ENCODE measurements around the gene CCDC201. TPM values are rescaled to one million over a fixed set of nuclear protein-coding genes. Genes with fewer than 3 reads are reported as not detected.

Gene CCDC201
- total and polyA plus RNA-seq, 8 donors = not detected

- H3K4me1 ChIP-seq = no peaks in the 10 kb centered on the region
- WGBS, 5 donors = 70 to 92% (median 84%) methylated on average over 1 of the region's 1 CpG
- peaks cover 0 to 7% (median 2%) of the 10 kb centered on the region in 4 donors for H3K9me3 ChIP-seq
- intact Hi-C loops (cut with DNase I; ENCODE audit: low total_unique reads) = no loop called here
- H3K27ac ChIP-seq = no peak overlapping the region
- DNase-seq = no peak
- no peak overlapping the region for H3K4me3 ChIP-seq
- peaks cover 0 to 6% (median 0%) of the 10 kb centered on the region in 3 donors for H3K27me3 ChIP-seq
- H3K36me3 ChIP-seq = no peaks in the 10 kb centered on the region
- TF ChIP-seq POLR2A (IDR thresholded peaks at IDR 0.05) = no peak
- TF ChIP-seq CTCF (IDR thresholded peaks at IDR 0.05) = no peak
- TF ChIP-seq EP300 (IDR thresholded peaks at IDR 0.05) = no peak
- TF ChIP-seq POLR2AphosphoS5 (IDR thresholded peaks at IDR 0.05) = no peak
Measured at GRCh38 chr7:45901566-45901965, 28.7 kb upstream of the CCDC201 start.

- intact Hi-C loops (cut with DNase I; ENCODE audit: low total_unique reads) = no loop called here
Measured at GRCh38 chr7:45898222-45898621, 25.3 kb upstream of the CCDC201 start.

GRCh38 chr7:45897042-45897690 lies 24.3 kb upstream of the CCDC201 start:
- 88 to 100% (median 97%) methylated on average over 1 of the region's 1 CpG for WGBS, 5 donors
- peaks cover 0 to 25% (median 0%) of the 10 kb centered on the region in 3 donors for H3K27me3 ChIP-seq
- intact Hi-C loops (cut with DNase I; ENCODE audit: low total_unique reads) = no loop called here
- H3K36me3 ChIP-seq = no peaks in the 10 kb centered on the region
- H3K9me3 ChIP-seq = no peaks in the 10 kb centered on the region
- DNase-seq = no peak
- H3K4me3 ChIP-seq = no peak overlapping the region
- no peak overlapping the region for H3K27ac ChIP-seq
- H3K4me1 ChIP-seq = no peaks in the 10 kb centered on the region
- TF ChIP-seq CTCF (IDR thresholded peaks at IDR 0.05) = no peak
- no peak for TF ChIP-seq POLR2AphosphoS5 (IDR thresholded peaks at IDR 0.05)
- no peak for TF ChIP-seq EP300 (IDR thresholded peaks at IDR 0.05)
- TF ChIP-seq POLR2A (IDR thresholded peaks at IDR 0.05) = no peak

More at GRCh38 chr7:45898222-45898621, 25.3 kb upstream of the CCDC201 start:
- H3K27me3 ChIP-seq = peaks cover 0 to 22% (median 0%) of the 10 kb centered on the region in 3 donors
- no peak for DNase-seq
- 56 to 89% (median 71%) methylated on average over 2 of the region's 2 CpGs for WGBS, 5 donors
- no peak overlapping the region for H3K4me3 ChIP-seq
- H3K4me1 ChIP-seq = no peaks in the 10 kb centered on the region
- H3K9me3 ChIP-seq = peaks cover 0 to 6% (median 2%) of the 10 kb centered on the region in 4 donors
- H3K27ac ChIP-seq = no peak overlapping the region
- H3K36me3 ChIP-seq = no peaks in the 10 kb centered on the region
- no peak for TF ChIP-seq CTCF (IDR thresholded peaks at IDR 0.05)
- no peak for TF ChIP-seq POLR2AphosphoS5 (IDR thresholded peaks at IDR 0.05)
- no peak for TF ChIP-seq POLR2A (IDR thresholded peaks at IDR 0.05)
- TF ChIP-seq EP300 (IDR thresholded peaks at IDR 0.05) = no peak

GRCh38 chr7:45894665-45895062 lies 21.8 kb upstream of the CCDC201 start:
- H3K27me3 ChIP-seq = peaks cover 0 to 32% (median 5%) of the 10 kb centered on the region in 3 donors
- no peak overlapping the region for H3K4me3 ChIP-seq
- H3K36me3 ChIP-seq = no peaks in the 10 kb centered on the region
- TF ChIP-seq POLR2A (IDR thresholded peaks at IDR 0.05) (no peak), POLR2AphosphoS5 (IDR thresholded peaks at IDR 0.05) (no peak), EP300 (IDR thresholded peaks at IDR 0.05) (no peak), CTCF (IDR thresholded peaks at IDR 0.05) (no peak)
- H3K27ac ChIP-seq = no peak overlapping the region
- H3K4me1 ChIP-seq = no peaks in the 10 kb centered on the region
- intact Hi-C loops (cut with DNase I; ENCODE audit: low total_unique reads) = no loop called here
- H3K9me3 ChIP-seq = no peaks in the 10 kb centered on the region
- no peak for DNase-seq
